ENCODE measurements around the gene PRICKLE2. TPM values are rescaled to one million over a fixed set of nuclear protein-coding genes. Genes with fewer than 3 reads are reported as not detected.
A peak's percentile ranks its signal among the peaks of the same experiment; 100 is the strongest.

Gene PRICKLE2
- total RNA-seq, 1 donor from 2014 or later, result 5.1 TPM

DNA sequence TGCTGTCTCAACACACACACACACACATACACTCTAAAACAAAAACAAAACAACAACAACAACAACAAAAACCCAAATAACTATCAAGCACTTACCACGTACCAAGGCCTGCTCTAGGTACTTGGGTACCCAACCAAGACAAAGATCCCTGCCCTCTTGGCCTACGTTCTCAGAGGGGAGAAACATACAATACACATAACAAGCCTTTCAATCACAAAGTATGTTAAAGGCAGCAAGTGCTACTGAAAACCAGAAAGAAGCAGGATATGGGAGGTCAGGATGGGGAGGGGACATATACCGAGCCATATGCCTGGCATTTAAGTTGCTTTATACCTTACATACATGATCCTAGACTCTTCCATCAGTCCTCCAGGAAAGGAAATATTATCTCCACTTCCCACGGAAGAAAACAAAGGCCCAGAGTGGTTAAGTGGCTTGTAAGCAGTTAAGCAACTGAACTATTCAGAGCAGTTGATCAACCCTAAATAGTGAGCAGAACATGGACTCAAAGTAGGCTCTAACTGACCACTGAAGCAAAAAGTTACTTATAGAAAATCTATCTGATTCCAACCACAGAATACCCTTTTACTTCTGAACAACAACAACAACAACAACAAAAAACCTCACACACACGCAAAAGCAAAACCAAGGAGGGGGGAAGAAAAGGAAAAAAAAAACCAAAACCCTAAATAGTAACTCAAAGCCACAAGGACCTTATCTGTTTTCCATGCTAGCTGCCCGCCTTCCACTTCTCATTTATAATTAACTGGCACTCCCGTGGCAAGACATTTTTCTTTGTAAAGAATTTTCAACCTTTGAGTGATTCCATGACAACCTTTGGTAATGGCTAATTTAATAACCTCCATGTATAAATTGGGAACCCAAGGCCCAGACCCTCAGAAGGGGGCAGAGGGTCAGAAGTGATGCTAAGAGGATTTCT, 21.0 kb downstream of the PRICKLE2 start:
- no peak overlapping the region for H3K4me3 ChIP-seq (ENCODE audit: low read depth, low read length)
- TF ChIP-seq, protein P1, sequence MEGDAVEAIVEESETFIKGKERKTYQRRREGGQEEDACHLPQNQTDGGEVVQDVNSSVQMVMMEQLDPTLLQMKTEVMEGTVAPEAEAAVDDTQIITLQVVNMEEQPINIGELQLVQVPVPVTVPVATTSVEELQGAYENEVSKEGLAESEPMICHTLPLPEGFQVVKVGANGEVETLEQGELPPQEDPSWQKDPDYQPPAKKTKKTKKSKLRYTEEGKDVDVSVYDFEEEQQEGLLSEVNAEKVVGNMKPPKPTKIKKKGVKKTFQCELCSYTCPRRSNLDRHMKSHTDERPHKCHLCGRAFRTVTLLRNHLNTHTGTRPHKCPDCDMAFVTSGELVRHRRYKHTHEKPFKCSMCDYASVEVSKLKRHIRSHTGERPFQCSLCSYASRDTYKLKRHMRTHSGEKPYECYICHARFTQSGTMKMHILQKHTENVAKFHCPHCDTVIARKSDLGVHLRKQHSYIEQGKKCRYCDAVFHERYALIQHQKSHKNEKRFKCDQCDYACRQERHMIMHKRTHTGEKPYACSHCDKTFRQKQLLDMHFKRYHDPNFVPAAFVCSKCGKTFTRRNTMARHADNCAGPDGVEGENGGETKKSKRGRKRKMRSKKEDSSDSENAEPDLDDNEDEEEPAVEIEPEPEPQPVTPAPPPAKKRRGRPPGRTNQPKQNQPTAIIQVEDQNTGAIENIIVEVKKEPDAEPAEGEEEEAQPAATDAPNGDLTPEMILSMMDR (conservative IDR thresholded peaks at IDR 0.05; ENCODE audit: low read depth, low read length), result no peak
- peak; percentile 38 for DNase-seq (ENCODE audit: low read depth)

DNA sequence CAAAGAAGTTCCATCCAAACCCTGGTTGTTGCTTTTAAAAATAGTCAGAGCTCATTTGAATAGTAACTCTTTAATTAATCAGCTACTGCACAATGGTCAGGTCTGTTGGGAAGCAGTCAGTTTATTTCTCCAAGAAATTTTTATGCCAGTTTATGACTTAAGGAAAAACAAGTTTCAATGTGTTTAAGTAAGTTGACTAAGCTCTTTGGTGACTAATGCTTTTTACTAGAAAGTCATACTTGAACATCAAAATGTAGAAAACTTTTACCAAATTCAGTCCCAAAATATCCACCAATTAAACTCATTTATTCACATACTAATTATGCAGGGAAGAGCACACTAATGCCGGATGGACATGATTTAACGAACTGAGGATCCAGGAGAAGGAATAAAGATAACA, 22.1 kb downstream of the PRICKLE2 start:
- no peak overlapping the region for H3K4me3 ChIP-seq (ENCODE audit: low read depth, low read length)
- DNase-seq (ENCODE audit: low read depth), result no peak
- TF ChIP-seq, protein P1 (conservative IDR thresholded peaks at IDR 0.05; ENCODE audit: low read depth, low read length), result no peak

DNA sequence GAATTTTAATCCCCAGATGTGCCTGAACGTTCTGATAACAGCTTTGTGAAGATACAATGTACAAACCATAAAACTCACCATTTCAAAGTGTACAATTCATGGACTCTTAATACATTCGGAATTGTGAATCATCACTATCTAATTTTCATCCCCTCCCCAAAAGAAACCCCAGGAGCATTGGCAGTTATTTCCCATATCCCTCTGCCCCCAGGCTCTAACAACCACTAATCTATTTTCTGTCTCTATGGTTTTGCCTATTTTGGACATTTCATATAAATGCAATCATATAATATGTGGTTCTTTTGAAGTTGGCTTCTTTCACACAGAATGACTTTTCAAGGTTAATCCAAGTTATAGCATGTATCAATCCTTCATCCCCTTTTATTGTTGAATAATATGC, 25.3 kb downstream of the PRICKLE2 start:
- H3K4me3 ChIP-seq (ENCODE audit: low read depth, low read length), result no peak overlapping the region
- DNase-seq (ENCODE audit: low read depth), result no peak
- TF ChIP-seq, protein P1 (conservative IDR thresholded peaks at IDR 0.05; ENCODE audit: low read depth, low read length), result no peak

DNA sequence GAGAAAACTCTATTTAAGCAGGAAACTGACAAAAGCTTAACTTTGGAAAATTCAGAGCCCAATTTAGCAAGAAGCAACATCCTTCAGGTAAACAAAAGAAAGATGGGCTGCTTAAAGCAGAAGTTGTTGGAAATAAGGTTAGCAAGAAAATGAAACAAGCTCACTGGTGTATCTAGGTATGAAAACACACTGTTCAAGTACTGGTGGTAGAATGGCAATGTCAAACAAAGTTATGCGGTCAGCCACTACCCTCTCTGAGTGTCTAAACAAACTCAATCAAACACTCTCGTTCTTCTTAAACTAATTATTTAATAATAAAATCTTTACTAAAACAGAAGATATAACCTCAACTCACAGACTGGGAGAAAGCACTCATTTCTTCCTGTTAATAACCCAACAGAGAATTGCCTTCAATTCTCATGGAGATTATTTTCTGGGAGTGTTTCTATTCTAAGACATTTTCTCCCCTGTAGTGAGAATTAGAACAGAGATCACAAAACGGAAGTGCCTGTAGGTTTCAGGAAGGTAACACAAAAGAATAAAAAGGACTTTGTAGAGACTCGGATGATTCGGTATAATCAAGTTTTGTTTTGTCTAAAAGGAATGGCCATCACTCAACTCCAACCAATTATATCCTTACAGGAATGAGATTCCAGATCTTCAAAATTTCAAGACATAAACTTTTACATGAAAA, 28.9 kb downstream of the PRICKLE2 start:
- H3K4me3 ChIP-seq (ENCODE audit: low read depth, low read length), result no peak overlapping the region
- TF ChIP-seq, protein P1 (conservative IDR thresholded peaks at IDR 0.05; ENCODE audit: low read depth, low read length), result no peak
- DNase-seq (ENCODE audit: low read depth), result no peak

DNA sequence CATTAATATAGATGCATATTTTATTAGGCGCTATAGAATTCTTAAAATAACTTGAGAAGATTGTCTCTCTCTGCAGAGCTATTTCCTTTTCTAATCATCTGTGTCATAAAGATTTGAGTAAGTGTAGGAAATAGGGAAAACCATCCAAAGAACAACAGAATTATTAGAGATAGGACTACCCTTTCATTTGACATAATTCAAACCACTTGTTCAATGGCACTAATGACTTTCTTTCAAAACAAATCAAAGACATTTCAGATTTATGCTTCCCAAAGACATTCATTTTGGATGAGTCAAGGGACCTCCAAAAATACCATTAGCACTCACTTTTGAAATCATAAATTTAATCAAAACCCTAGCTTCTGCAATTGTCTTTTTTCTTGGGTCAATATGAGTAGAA, 29.5 kb downstream of the PRICKLE2 start:
- TF ChIP-seq, protein P1 (conservative IDR thresholded peaks at IDR 0.05; ENCODE audit: low read depth, low read length), result no peak
- DNase-seq (ENCODE audit: low read depth), result no peak
- no peak overlapping the region for H3K4me3 ChIP-seq (ENCODE audit: low read depth, low read length)

DNA sequence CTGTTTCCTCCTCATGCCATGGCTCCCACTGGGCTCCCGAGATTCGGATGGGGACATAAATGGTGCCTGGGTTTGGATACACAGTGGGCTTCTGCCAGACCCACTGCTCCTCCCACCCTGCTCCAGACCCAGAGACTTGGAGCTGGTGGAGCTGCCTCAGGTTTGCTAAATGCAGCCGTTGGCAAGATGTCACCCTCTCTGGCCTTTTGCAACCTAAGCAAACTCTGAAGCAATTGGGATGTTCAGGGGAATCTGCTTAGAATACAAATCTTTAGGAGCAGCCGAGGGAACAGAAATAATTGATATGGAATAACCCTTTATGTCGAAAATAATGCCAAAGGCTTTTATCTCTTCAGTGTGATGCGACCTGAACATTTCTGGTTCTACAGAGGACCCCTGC, 33.4 kb downstream of the PRICKLE2 start:
- no peak for DNase-seq (ENCODE audit: low read depth)
- TF ChIP-seq, protein P1 (conservative IDR thresholded peaks at IDR 0.05; ENCODE audit: low read depth, low read length), result no peak
- H3K4me3 ChIP-seq (ENCODE audit: low read depth, low read length), result no peak overlapping the region

Measured in epithelial cell of proximal tubule (primary cell).